ENCODE results near the gene RFTN2. TPM values are rescaled to one million over a fixed set of nuclear protein-coding genes. Genes with fewer than 3 reads are reported as not detected.

Gene RFTN2
- total and polyA plus RNA-seq, 2 donors (not counting 3 experiments of a cell fraction or from before 2014, with no cell fraction given): 5.0 to 8.0 TPM

DNA sequence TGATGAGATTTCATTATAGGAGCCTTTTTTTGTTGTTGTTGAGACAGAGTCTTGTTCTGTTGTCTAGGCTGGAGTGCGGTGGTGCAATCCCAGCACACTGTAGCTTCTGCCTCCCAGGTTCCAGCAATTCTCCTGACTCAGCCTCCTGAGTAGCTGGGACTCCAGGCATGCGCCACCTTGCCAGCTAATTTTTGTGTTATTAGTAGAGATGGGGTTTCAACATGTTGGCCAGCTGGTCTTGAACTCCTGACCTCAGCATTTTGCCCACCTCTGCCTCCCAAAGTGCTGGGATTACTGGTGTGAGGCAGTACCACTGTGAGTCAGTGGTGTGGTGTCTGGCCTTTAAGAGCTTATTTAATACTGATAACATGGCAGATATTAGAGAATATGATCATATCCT, 99.4 kb downstream of the RFTN2 start:
- TF ChIP-seq POLR2A (IDR thresholded peaks at IDR 0.05; ENCODE audit: low read depth, low read length) (no peak), MYC (IDR thresholded peaks at IDR 0.05; ENCODE audit: low read depth, low read length) (no peak), POLR2AphosphoS5 (IDR thresholded peaks at IDR 0.05; ENCODE audit: insufficient read depth, low read depth, low read length) (no peak), GATA2 (IDR thresholded peaks at IDR 0.05; ENCODE audit: insufficient read depth, insufficient read length, low read depth, low read length) (no peak), JUN (IDR thresholded peaks at IDR 0.05; ENCODE audit: borderline replicate concordance, insufficient read depth, insufficient read length, low read depth) (no peak), FOS (IDR thresholded peaks at IDR 0.05; ENCODE audit: borderline replicate concordance, insufficient read depth, low read length) (no peak), EZH2 (IDR thresholded peaks at IDR 0.05; ENCODE audit: borderline replicate concordance, low read depth, low read length, severe bottlenecking) (no peak)
- TF ChIP-seq, protein P1, sequence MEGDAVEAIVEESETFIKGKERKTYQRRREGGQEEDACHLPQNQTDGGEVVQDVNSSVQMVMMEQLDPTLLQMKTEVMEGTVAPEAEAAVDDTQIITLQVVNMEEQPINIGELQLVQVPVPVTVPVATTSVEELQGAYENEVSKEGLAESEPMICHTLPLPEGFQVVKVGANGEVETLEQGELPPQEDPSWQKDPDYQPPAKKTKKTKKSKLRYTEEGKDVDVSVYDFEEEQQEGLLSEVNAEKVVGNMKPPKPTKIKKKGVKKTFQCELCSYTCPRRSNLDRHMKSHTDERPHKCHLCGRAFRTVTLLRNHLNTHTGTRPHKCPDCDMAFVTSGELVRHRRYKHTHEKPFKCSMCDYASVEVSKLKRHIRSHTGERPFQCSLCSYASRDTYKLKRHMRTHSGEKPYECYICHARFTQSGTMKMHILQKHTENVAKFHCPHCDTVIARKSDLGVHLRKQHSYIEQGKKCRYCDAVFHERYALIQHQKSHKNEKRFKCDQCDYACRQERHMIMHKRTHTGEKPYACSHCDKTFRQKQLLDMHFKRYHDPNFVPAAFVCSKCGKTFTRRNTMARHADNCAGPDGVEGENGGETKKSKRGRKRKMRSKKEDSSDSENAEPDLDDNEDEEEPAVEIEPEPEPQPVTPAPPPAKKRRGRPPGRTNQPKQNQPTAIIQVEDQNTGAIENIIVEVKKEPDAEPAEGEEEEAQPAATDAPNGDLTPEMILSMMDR (IDR thresholded peaks at IDR 0.05; ENCODE audit: extremely low read depth in 1 of 2, insufficient read depth in 1 of 2, low read depth in 1 of 2, low read length in 2 of 2): no peak
- TF ChIP-seq, protein P2, sequence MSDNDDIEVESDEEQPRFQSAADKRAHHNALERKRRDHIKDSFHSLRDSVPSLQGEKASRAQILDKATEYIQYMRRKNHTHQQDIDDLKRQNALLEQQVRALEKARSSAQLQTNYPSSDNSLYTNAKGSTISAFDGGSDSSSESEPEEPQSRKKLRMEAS (IDR thresholded peaks at IDR 0.05; ENCODE audit: insufficient read depth, insufficient read length): no peak
- Histone ChIP-seq H2AFZ (ENCODE audit: low read depth, low read length) (no peak overlapping the region), H3K4me2 (ENCODE audit: insufficient read depth, low read length) (no peak overlapping the region), H3K27me3 (ENCODE audit: control insufficient read depth in 2 of 2, insufficient read depth in 2 of 2, low read length in 2 of 2) (no peaks in the 10 kb centered on the region), H3K9ac (replicated peaks; ENCODE audit: extremely low read depth, insufficient read depth, low read length) (no peak overlapping the region), H3K27ac (ENCODE audit: insufficient read depth, low read depth, low read length) (no peak overlapping the region), H3K4me1 (ENCODE audit: control insufficient read depth, extremely low read depth, insufficient read depth, low read length) (no peaks in the 10 kb centered on the region), H3K4me3 (replicated peaks in 1 of 3; ENCODE audit: insufficient read depth in 1 of 3, low read depth in 1 of 3, low read length in 3 of 3) (no peak overlapping the region), H3K9me1 (replicated peaks; ENCODE audit: control insufficient read depth, extremely low read depth, insufficient read depth, low read length) (no peaks in the 10 kb centered on the region), H3K9me3 (replicated peaks; ENCODE audit: control insufficient read depth, insufficient read depth, low read length) (no peaks in the 10 kb centered on the region), H3K79me2 (ENCODE audit: control insufficient read depth, insufficient read depth, low read length) (no peaks in the 10 kb centered on the region), H3K36me3 (ENCODE audit: control insufficient read depth in 2 of 2, extremely low read depth in 1 of 2, insufficient read depth in 2 of 2, low read length in 2 of 2) (peaks cover 0 to 3% of the 10 kb centered on the region in 2 experiments), H4K20me1 (replicated peaks; ENCODE audit: control insufficient read depth, extremely low read depth, insufficient read depth, low read length) (no peaks in the 10 kb centered on the region)
- ChIA-PET CTCF (interaction anchor here (1.1 to 1.5 kb wide), 4 partner anchors 15 to 44 kb away, joined by 3 to 8 read pairs (median 4); no protein-coding TSS in a partner anchor), POLR2A (interaction anchor here (0.6 kb wide), 1 partner anchor 1810 kb away, joined by 5 read pairs; no protein-coding TSS in a partner anchor)
- FAIRE-seq (peak; percentile 28), DNase-seq (ENCODE audit: low read depth, low spot score) (no peak)
- intact Hi-C loops (cut with micrococcal nuclease) (no loop called here), dilution Hi-C loops (cut with MboI; ENCODE audit: extremely low pct_ligation_motif_present, low sequenced_read_pairs) (no loop called here)
- no TSS peak for BruUV-seq (replicated peaks)

Data from endothelial cell of umbilical vein (primary cell).